ENCODE results near the gene HSCB.
"Not testable (repeated sequence)": the region's sequence is repeated elsewhere in the genome, so short reads cannot be mapped to it uniquely, and the experiment has no call there.

HSCB gene

GRCh38 chr22:28799606-28800307 lies 57.9 kb downstream of the HSCB start:
- H3K4me1 ChIP-seq (ENCODE audit: control insufficient read depth in 2 of 2, insufficient read depth in 2 of 2, low read length in 2 of 2), result peaks cover 25 to 30% of the 10 kb centered on the region in 2 donors
- peak overlapping the region; percentile 89 to 98 for H3K4me3 ChIP-seq (ENCODE audit: low read length in 2 of 2)
- peak overlapping the region; percentile 99 to 100 for H3K27ac ChIP-seq (ENCODE audit: low read depth in 2 of 2, low read length in 2 of 2)
- H3K36me3 ChIP-seq (ENCODE audit: control insufficient read depth in 2 of 2, insufficient read depth in 2 of 2, low read length in 2 of 2), result peaks cover 25 to 31% of the 10 kb centered on the region in 2 donors
- no peaks in the 10 kb centered on the region for H3K27me3 ChIP-seq (ENCODE audit: control insufficient read depth in 2 of 2, insufficient read depth in 2 of 2, low read length in 2 of 2)
- H3K9me3 ChIP-seq (ENCODE audit: control insufficient read depth in 2 of 2, low read length in 2 of 2), result no peaks in the 10 kb centered on the region
- peak overlapping the region; percentile 99 to 100 for H3K9ac ChIP-seq (ENCODE audit: low read depth in 1 of 2, low read length in 2 of 2)

DNA sequence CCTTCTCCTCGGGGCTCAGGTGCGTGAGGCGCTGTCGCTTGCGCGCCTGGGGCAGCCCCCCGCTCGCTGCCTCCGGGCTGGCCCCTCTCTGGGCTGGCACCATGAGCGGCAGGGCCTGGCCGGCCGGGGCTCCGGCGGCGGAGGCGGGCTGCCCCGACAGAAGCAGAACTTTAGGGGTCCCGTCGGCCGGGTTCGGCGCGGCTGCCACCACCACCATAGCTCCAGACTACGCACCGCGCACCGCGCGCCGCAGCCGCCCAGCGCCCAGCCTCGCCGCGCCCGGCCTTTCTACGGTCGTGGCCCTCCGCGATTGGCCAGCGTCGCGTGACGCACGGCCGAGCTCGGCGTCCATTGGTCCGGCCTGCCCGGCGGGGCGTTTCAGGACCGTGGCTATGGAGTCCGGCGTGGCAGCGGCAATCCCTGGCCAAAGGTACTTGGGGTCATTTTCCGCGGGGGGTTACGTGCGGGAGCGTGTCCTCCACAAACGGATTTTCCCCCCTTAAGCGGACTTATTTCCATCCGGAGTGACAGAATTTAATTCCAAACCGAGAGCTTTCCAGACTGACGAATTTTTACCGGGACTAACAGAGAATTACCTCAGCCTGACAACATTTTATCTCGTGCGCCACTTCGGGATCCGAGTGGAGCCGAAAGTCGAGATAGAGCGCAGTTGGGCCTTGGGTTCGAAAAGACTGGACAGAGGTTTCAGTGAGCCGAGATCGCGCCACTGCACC lies 58.6 kb downstream of the HSCB start, which contains the start of gene XBP1:
TSS of gene XBP1 (minus strand) at position 262 of the 734 bp plus-strand sequence.
- peak within 1 kb of the TSS; percentile 89 to 98 for H3K4me3 ChIP-seq (ENCODE audit: low read length in 2 of 2)
- H3K4me1 ChIP-seq (ENCODE audit: control insufficient read depth in 2 of 2, insufficient read depth in 2 of 2, low read length in 2 of 2), result peaks cover 25% of the 10 kb centered on the region in 2 donors

DNA sequence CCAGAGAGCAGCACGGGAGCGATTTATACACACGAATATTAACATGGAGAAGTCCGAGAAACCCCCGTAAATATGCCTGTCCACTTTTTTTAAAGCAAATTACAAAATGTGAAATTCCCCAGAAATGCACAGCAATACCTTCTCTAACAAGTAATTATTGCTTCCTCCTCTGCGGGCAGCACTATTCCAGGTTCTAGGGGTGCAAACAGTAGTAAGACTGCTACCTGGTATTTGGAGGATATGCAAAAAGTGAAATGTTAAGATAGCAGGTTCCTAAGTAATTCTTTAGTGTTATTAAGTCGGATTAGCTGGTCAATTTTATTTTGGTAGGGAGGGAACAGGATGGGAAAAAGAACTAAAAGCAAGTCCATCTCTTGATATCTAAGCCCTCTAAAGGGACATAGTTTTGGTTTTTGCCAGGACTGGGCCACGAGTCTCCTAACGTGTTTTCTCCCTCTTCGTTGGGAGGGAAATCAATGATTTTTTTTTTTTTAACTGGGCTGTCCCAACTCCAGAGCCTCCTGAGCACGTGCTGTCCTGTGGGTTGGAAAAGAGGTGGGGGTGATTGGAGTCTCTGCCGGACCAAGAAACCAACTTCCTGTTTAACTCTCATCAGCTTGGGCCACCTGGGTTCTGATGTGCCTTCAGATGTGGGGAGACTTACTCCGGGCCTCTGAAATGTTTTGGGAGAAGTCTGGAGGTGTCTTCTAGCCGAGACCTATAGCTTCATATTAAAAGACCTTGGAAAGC lies 60.2 kb downstream of the HSCB start:
- Histone ChIP-seq H3K4me1 (ENCODE audit: control insufficient read depth in 2 of 2, insufficient read depth in 2 of 2, low read length in 2 of 2) (peaks cover 19 to 25% of the 10 kb centered on the region in 2 donors), H3K9me3 (ENCODE audit: control insufficient read depth in 2 of 2, low read length in 2 of 2) (no peaks in the 10 kb centered on the region), H3K27me3 (ENCODE audit: control insufficient read depth in 2 of 2, insufficient read depth in 2 of 2, low read length in 2 of 2) (no peaks in the 10 kb centered on the region), H3K36me3 (ENCODE audit: control insufficient read depth in 2 of 2, insufficient read depth in 2 of 2, low read length in 2 of 2) (peaks cover 2 to 8% of the 10 kb centered on the region in 2 donors), H3K27ac (ENCODE audit: low read depth in 2 of 2, low read length in 2 of 2) (peak overlapping the region; percentile 71 to 84), H3K4me3 (ENCODE audit: low read length in 2 of 2) (peak overlapping the region; percentile 52 to 98), H3K9ac (ENCODE audit: low read depth in 1 of 2, low read length in 2 of 2) (peak overlapping the region; percentile 0 to 99)

More for the DNA sequence above, 58.6 kb downstream of the HSCB start, which contains the start of gene XBP1:
- Histone ChIP-seq H3K27me3 (ENCODE audit: control insufficient read depth in 2 of 2, insufficient read depth in 2 of 2, low read length in 2 of 2) (no peaks in the 10 kb centered on the region), H3K36me3 (ENCODE audit: control insufficient read depth in 2 of 2, insufficient read depth in 2 of 2, low read length in 2 of 2) (peaks cover 18 to 24% of the 10 kb centered on the region in 2 donors), H3K27ac (ENCODE audit: low read depth in 2 of 2, low read length in 2 of 2) (peak within 1 kb of the TSS; percentile 99 to 100), H3K9ac (ENCODE audit: low read depth in 1 of 2, low read length in 2 of 2) (peak within 1 kb of the TSS; percentile 99 to 100), H3K9me3 (ENCODE audit: control insufficient read depth in 2 of 2, low read length in 2 of 2) (no peaks in the 10 kb centered on the region)

GRCh38 chr22:28802595-28803123 lies 60.8 kb downstream of the HSCB start:
- H3K36me3 ChIP-seq (ENCODE audit: control insufficient read depth in 2 of 2, insufficient read depth in 2 of 2, low read length in 2 of 2), result peaks cover 0 to 4% of the 10 kb centered on the region in 2 donors
- H3K27ac ChIP-seq (ENCODE audit: low read depth in 2 of 2, low read length in 2 of 2), result peak overlapping the region; percentile 71 to 84
- peak overlapping the region; percentile 52 to 98 for H3K4me3 ChIP-seq (ENCODE audit: low read length in 2 of 2)
- peak overlapping the region; percentile 6 to 99 for H3K9ac ChIP-seq (ENCODE audit: low read depth in 1 of 2, low read length in 2 of 2)
- no peaks in the 10 kb centered on the region for H3K27me3 ChIP-seq (ENCODE audit: control insufficient read depth in 2 of 2, insufficient read depth in 2 of 2, low read length in 2 of 2)
- peaks cover 19 to 23% of the 10 kb centered on the region in 2 donors for H3K4me1 ChIP-seq (ENCODE audit: control insufficient read depth in 2 of 2, insufficient read depth in 2 of 2, low read length in 2 of 2)
- H3K9me3 ChIP-seq (ENCODE audit: control insufficient read depth in 2 of 2, low read length in 2 of 2), result no peaks in the 10 kb centered on the region

GRCh38 chr22:28805426-28805825 lies 63.6 kb downstream of the HSCB start:
- not testable (repeated sequence) for H3K9me3 ChIP-seq (ENCODE audit: control insufficient read depth in 2 of 2, low read length in 2 of 2); H3K27ac ChIP-seq (ENCODE audit: low read depth in 2 of 2, low read length in 2 of 2); H3K27me3 ChIP-seq (ENCODE audit: control insufficient read depth in 2 of 2, insufficient read depth in 2 of 2, low read length in 2 of 2); H3K36me3 ChIP-seq (ENCODE audit: control insufficient read depth in 2 of 2, insufficient read depth in 2 of 2, low read length in 2 of 2); H3K4me3 ChIP-seq (ENCODE audit: low read length in 2 of 2); H3K9ac ChIP-seq (ENCODE audit: low read depth in 1 of 2, low read length in 2 of 2)
- peaks cover 11 to 20% of the 10 kb centered on the region in 2 donors for H3K4me1 ChIP-seq (ENCODE audit: control insufficient read depth in 2 of 2, insufficient read depth in 2 of 2, low read length in 2 of 2)

Measured in mucosa of rectum (tissue), 2 donors.